Thoracic aorta (tissue), 2 donors: ENCODE measurements around the gene C6orf62. TPM values are rescaled to one million over a fixed set of nuclear protein-coding genes. Genes with fewer than 3 reads are reported as not detected.
"Not testable (repeated sequence)": the region's sequence is repeated elsewhere in the genome, so short reads cannot be mapped to it uniquely, and the experiment has no call there.

Experiments used
- ATAC-seq: fragments of 150-250 bp; one replicate; pipeline ENCODE4 v1.8.0; 2017; ENCODE audit warnings: low read depth; ENCODE audit not compliant: insufficient number of reproducible peaks, low FRiP score
- DNase-seq: peaks from one replicate; pipeline ENCODE4 v3.0.0-alpha.2; 2020; ENCODE audit warnings: low spot score
- H3K27ac ChIP-seq, 2 donors: fragments of 200-600 bp; sonication (generic); 1 replicate in 1 of 2; 2 replicates in 1 of 2; pipeline ENCODE4 v1.5.1; 2016; ENCODE audit warnings: mild to moderate bottlenecking in 2 of 2, moderate library complexity in 2 of 2
- H3K27me3 ChIP-seq: fragments of 200-600 bp; sonication (generic); replicated peaks from 2 replicates; pipeline ENCODE4 v1.6.0; 2016; ENCODE audit warnings: mild to moderate bottlenecking; ENCODE audit not compliant: insufficient read depth
- H3K36me3 ChIP-seq: fragments of 200-600 bp; sonication (generic); one replicate; pipeline ENCODE4 v1.5.1; 2016
- H3K4me1 ChIP-seq, 2 donors: fragments of 200-600 bp; sonication (generic); 1 replicate in 1 of 2; 2 replicates in 1 of 2; pipeline versions ENCODE4 v1.5.1 to v1.6.0; 2016; ENCODE audit warnings: low read depth in 2 of 2, mild to moderate bottlenecking in 1 of 2; ENCODE audit not compliant: control insufficient read depth in 1 of 2
- H3K4me3 ChIP-seq: fragments of 200-600 bp; sonication (generic); 2 replicates; pipeline ENCODE4 v1.5.1; 2016; ENCODE audit warnings: mild to moderate bottlenecking
- H3K9me3 ChIP-seq: fragments of 200-600 bp; sonication (generic); 2 replicates; pipeline ENCODE4 v1.5.1; 2016
- total RNA-seq, 2 donors: library from RNA; depleted of rRNA; stranded (reverse); fragments of >200 nt; gene quantifications; one replicate each; pipeline versions ENCODE4 v1.1.0 to v1.2.3, GENCODE V29; 2016
- TF ChIP-seq, protein P1 (sequence below): fragments of 200-600 bp; sonication (generic); IDR thresholded peaks from one replicate; pipeline ENCODE4 v1.5.1; 2019; ENCODE audit warnings: antibody characterized with exemption

C6orf62 gene
- total RNA-seq, 2 donors from 2014 or later, result 37.6 to 72.2 TPM

DNA sequence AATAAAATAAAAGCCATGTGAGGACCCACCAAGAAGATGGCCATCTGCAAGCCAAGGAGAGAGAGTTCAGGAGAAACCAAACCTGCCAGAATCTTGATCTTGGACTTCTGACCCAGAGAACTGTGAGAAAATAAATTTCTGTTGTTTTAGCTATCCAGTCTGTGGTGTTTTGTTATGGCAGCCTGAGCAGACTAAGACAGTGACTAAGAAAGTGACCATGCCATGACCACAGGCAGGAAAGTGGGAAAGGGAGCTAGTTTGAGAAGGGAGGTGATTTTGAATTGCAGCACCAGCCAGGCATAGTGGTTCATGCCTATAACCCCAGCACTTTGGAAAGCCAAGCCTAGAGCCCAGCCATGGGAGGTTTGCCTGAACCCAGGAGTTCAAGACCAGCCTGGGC lies 21.9 kb upstream of the C6orf62 start:
- peaks cover 0 to 9% of the 10 kb centered on the region in 2 donors for H3K4me1 ChIP-seq
- H3K36me3 ChIP-seq, result no peaks in the 10 kb centered on the region
- no peaks in the 10 kb centered on the region for H3K27me3 ChIP-seq
- ATAC-seq (no peak), DNase-seq (no peak)
- no peak overlapping the region for H3K4me3 ChIP-seq
- H3K27ac ChIP-seq, result no peak overlapping the region
- H3K9me3 ChIP-seq, result no peaks in the 10 kb centered on the region
- TF ChIP-seq, protein P1, sequence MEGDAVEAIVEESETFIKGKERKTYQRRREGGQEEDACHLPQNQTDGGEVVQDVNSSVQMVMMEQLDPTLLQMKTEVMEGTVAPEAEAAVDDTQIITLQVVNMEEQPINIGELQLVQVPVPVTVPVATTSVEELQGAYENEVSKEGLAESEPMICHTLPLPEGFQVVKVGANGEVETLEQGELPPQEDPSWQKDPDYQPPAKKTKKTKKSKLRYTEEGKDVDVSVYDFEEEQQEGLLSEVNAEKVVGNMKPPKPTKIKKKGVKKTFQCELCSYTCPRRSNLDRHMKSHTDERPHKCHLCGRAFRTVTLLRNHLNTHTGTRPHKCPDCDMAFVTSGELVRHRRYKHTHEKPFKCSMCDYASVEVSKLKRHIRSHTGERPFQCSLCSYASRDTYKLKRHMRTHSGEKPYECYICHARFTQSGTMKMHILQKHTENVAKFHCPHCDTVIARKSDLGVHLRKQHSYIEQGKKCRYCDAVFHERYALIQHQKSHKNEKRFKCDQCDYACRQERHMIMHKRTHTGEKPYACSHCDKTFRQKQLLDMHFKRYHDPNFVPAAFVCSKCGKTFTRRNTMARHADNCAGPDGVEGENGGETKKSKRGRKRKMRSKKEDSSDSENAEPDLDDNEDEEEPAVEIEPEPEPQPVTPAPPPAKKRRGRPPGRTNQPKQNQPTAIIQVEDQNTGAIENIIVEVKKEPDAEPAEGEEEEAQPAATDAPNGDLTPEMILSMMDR, result no peak

DNA sequence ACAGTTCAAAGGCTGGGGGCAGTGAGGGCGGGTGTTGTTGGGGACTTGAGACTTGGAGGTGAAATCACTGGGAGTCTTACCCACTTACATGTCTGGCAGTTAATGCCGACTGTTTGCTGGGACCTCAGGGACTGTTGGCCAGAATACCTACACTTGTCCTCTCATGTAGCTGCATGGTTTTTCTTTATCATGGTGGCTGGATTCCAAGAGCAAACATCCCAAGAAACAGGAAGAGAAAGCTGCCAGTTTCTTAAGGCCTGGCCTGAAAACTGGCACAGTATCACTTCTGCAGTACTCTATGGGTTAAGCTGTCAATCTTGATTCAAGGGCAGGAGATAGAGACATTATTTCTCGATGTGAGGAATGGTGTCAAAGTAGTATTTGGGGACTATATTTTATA lies 19.8 kb upstream of the C6orf62 start:
- H3K27me3 ChIP-seq, result no peaks in the 10 kb centered on the region
- H3K4me3 ChIP-seq, result no peak overlapping the region
- no peaks in the 10 kb centered on the region for H3K9me3 ChIP-seq
- H3K36me3 ChIP-seq, result no peaks in the 10 kb centered on the region
- peaks cover 0 to 8% of the 10 kb centered on the region in 2 donors for H3K4me1 ChIP-seq
- TF ChIP-seq, protein P1, result no peak
- no peak overlapping the region for H3K27ac ChIP-seq
- no peak for ATAC-seq
- DNase-seq, result no peak

DNA sequence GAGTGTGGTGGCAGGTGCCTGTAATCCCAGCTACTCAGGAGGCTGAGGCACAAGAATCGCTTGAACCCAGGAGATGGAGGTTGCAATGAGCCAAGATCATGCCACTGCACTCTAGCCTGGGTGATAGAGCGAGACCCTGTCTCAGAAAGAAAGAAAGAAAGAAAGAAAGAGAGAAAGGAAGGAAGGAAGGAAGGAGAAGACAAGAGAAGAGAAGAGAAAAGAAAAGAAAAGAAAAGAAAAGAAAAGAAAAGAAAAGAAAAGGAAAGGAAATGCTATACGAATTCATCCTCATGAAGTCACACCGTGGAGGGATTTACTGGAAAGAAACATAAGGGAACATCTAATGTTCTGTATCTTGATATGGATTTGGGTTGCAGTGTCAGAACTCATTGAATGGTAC lies 15.8 kb upstream of the C6orf62 start:
- not testable (repeated sequence) for DNase-seq, H3K9me3 ChIP-seq, ATAC-seq, H3K27me3 ChIP-seq, H3K4me1 ChIP-seq, H3K4me3 ChIP-seq, H3K36me3 ChIP-seq, H3K27ac ChIP-seq

DNA sequence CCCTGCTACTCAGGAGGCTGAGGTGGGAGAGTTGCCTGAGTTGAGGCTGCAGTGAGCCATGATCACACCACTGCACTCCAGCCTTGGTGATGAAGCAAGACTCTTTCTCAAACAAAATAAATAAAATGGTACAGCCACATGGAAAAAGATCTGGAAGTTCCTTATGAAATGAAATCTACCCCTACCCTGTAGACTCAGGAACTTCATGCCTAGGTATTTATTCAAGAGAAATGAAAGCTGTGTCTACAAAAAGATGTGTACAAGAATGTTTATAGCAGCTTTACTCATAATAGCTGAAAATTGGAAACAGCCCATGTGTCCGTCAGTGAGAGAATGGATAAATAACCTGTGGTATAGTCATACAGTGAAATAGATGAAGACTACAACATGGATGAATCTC lies 15.2 kb upstream of the C6orf62 start:
- H3K36me3 ChIP-seq, result no peaks in the 10 kb centered on the region
- TF ChIP-seq, protein P1, result no peak
- no peaks in the 10 kb centered on the region for H3K4me1 ChIP-seq
- no peaks in the 10 kb centered on the region for H3K27me3 ChIP-seq
- no peak overlapping the region for H3K27ac ChIP-seq
- ATAC-seq (no peak), DNase-seq (no peak)
- H3K9me3 ChIP-seq, result peaks cover 4% of the 10 kb centered on the region
- H3K4me3 ChIP-seq, result no peak overlapping the region

DNA sequence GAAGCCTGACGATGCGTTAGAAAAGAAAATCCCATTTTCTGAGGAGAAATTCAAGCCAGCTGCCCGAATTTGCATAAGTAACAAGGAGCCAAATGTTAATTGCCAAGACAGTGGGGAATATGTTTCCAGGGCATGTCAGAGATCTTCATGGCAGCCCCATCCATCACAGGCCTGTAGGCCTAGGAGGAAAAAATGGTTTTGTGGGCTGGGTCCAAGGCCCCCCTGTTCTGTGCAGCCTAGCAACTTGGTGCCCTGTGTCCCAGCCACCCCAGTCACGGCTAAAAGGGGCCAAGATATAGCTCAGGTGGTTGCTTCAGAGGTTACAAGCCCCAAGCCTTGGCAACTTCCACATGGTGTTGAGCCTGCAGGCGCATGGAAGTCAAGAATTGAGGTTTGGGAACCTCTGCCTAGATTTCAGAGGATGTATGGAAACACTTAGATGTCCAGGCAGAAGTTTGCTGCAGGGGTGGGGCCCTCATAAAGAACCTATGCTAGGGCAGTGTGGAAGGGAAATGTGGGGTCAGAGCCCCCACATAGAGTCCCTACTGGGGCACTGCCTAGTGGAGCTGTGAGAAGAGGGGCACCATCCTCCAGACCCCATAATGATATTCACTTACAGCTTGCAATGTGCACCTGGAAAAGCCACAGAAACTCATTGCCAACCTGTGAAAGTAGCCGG lies 12.6 kb upstream of the C6orf62 start:
- not testable (repeated sequence) for H3K9me3 ChIP-seq, H3K36me3 ChIP-seq, DNase-seq, ATAC-seq, H3K27ac ChIP-seq, H3K4me1 ChIP-seq, H3K4me3 ChIP-seq, H3K27me3 ChIP-seq

DNA sequence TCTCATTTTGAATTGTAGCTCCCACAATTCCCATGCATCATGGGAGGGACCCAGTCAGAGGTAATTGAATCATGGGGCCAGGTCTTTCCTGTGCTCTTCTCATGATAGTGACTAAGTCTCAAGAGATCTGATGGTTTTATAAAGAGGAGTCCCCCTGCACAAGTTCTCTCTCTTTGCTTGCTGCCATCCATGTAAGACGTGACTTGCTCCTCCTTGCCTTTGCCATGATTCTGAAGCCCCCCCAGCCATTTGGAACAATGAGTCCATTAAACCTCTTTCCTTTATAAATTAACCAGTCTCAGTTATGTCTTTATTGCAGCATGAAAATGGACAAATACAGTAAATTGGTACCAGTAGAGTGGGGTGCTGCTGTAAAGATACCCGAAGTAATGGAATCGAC lies 11.7 kb upstream of the C6orf62 start:
- not testable (repeated sequence) for H3K27ac ChIP-seq, DNase-seq, ATAC-seq, H3K36me3 ChIP-seq, H3K4me3 ChIP-seq, H3K9me3 ChIP-seq, H3K27me3 ChIP-seq, H3K4me1 ChIP-seq

DNA sequence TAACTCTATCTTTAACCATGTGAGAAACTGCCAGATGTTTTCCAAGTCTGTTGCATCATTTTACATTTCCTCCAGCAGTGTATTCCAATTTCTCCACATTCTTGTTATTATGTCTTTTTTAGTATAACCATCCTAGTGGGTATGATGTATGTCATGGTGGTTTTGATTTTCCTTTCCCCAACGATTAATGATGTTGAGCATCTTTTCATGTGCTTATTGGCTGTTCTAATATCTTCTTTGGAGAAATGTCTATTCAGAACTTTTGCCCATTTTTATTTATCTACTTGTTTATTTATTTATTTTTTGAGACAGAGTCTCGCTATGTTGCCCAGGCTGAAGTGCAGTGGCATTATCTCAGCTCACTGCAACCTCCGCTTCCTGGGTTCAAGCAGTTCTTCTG lies 4.3 kb upstream of the C6orf62 start:
- H3K27ac ChIP-seq, result no peak overlapping the region
- no peak for DNase-seq
- no peak overlapping the region for H3K4me3 ChIP-seq
- no peak for ATAC-seq
- no peaks in the 10 kb centered on the region for H3K27me3 ChIP-seq
- H3K36me3 ChIP-seq, result no peaks in the 10 kb centered on the region
- H3K9me3 ChIP-seq, result no peaks in the 10 kb centered on the region
- TF ChIP-seq, protein P1, result no peak
- peaks cover 3 to 4% of the 10 kb centered on the region in 2 donors for H3K4me1 ChIP-seq
